Heart left ventricle (tissue), 16 donors: ENCODE measurements around the gene HCN3. TPM values are rescaled to one million over a fixed set of nuclear protein-coding genes. Genes with fewer than 3 reads are reported as not detected.

Experiments
- ATAC-seq, 4 donors: fragments of 200-7000 bp; cut with Tn5 transposase; one replicate each; pipeline ENCODE4 v1.9.1; 2020 to 2022; ENCODE audit warnings: moderate library complexity in 4 of 4, mild to moderate bottlenecking in 3 of 4, moderate number of reproducible peaks in 1 of 4
- DNase-seq, 5 donors: peaks; one replicate each; pipeline ENCODE4 v3.0.0-alpha.2; 2020
- H3K27ac ChIP-seq, 12 donors: fragments of 200-600 bp; sonication (generic) in 4 of 12; one replicate each; pipeline versions ENCODE4 v1.5.0 to v1.8.0; 2016 to 2022; ENCODE audit warnings: mild to moderate bottlenecking in 2 of 12
- H3K27me3 ChIP-seq, 9 donors: fragments of 200-600 bp; sonication (generic) in 2 of 9; one replicate each; pipeline versions ENCODE4 v1.5.1 to v1.8.0; 2016 to 2022; ENCODE audit warnings: mild to moderate bottlenecking in 3 of 9
- H3K36me3 ChIP-seq, 9 donors: fragments of 200-600 bp; sonication (generic) in 2 of 9; one replicate each; pipeline versions ENCODE4 v1.5.0 to v1.8.0; 2018 to 2022; ENCODE audit warnings: mild to moderate bottlenecking in 2 of 9
- H3K4me1 ChIP-seq, 12 donors: fragments of 200-600 bp; sonication (generic) in 4 of 12; one replicate each; pipeline versions ENCODE4 v1.5.0 to v1.8.0; 2016 to 2022; ENCODE audit warnings: mild to moderate bottlenecking in 3 of 12
- H3K4me3 ChIP-seq, 12 donors: fragments of 200-600 bp; sonication (generic) in 4 of 12; one replicate each; pipeline versions ENCODE4 v1.5.0 to v1.8.0; 2017 to 2022; ENCODE audit warnings: mild to moderate bottlenecking in 9 of 12, moderate library complexity in 4 of 12
- H3K9me3 ChIP-seq, 12 donors: fragments of 200-600 bp; sonication (generic) in 4 of 12; one replicate each; pipeline versions ENCODE4 v1.5.0 to v1.8.0; 2016 to 2022; ENCODE audit warnings: mild to moderate bottlenecking in 1 of 12
- CTCF ChIP-seq, 12 donors: fragments of 200-600 bp; sonication (generic) in 4 of 12; IDR thresholded peaks; one replicate each; pipeline versions ENCODE4 v1.5.0 to v1.8.0; 2018 to 2022; ENCODE audit warnings: antibody characterized with exemption in 12 of 12, mild to moderate bottlenecking in 5 of 12
- POLR2A ChIP-seq, 2 donors: fragments of 450-650 bp; IDR thresholded peaks; one replicate each; pipeline ENCODE4 v1.6.1; 2017; ENCODE audit warnings: antibody characterized with exemption in 2 of 2, mild to moderate bottlenecking in 2 of 2, moderate library complexity in 2 of 2
- WGBS, 4 donors: extraction: QIAGEN DNeasy Blood & Tissue Kit in 2 of 4; methylation state at CpG; one replicate each; pipeline versions ENCODE4 v1.1.5 to v1.1.7; 2013 to 2018; 5-methylcytosine and 5-hydroxymethylcytosine counted together
- intact Hi-C, 10 donors: fragments of 100-400 bp; cut with DNase I; formaldehyde crosslinking; loops; one replicate each; pipeline versions ENCODE4 v1.11.1 to v1.14.2; 2022
- polyA plus RNA-seq, 2 donors: library from polyadenylated mRNA; stranded (reverse); fragments of 200-250 nt; gene quantifications; one replicate each; pipeline ENCODE4 v1.2.3, GENCODE V29; 2013
- total RNA-seq, 9 donors: library from RNA; depleted of rRNA in 2 of 9; stranded (reverse); fragments of >200 nt in 2 of 9; fragmentation: NEBNext Ultra II Directional in 3 of 9; extraction: Animal tissue kit (Norgen Biotek cat#: 25700) in 3 of 9; gene quantifications; one replicate each; pipeline versions ENCODE4 v1.1.0 to v1.2.4, GENCODE V29; 2016 to 2023
- donor health status: ischemic (EF 13 %, LVEDD 7.1; RV severe dilation, severe dysfunction).
- donor health status: healthy with polysubstance abuse.
- donor health status: DM: no; HTN: yes; CAD: no.
- donor health status: DM: no; HTN: no; CAD: no.
- donor health status: ischemic (EF 25% LVEDD 6.9; RV normal size, moderate dysfunction).
- donor health status: ischemic (EF 25% LVEDD 5.7; RV mildly dilated, moderate dysfunction).
- donor health status: healthy.
- donor health status: DM: yes; HTN: yes; CAD: no.
- donor health status: ischemic (EF 35%, LVEDD 5.7; RV mildly dilated, moderate dysfunction).
- donor health status: nonischemic (EF 11% LVEDD 7.7; RV severe dilation, severe dysfunction).
- donor health status: DM: yes; HTN: yes; CAD: no.
- donor health status: PGD.
- donor health status: ischemic (EF 29% LVEDD 5.4; RV normal size, mild dysfunction).
- donor health status: nonischemic (EF 23%, LVEDD 6.1; RV moderate dilation, normal function).

Gene HCN3
- total and polyA plus RNA-seq, 11 donors: 0.49 to 1.7 (median 1.2) TPM

- Histone ChIP-seq H3K4me3 (peak within 1 kb of the TSS; percentile 67 to 97 (median 87)), H3K4me1 (peaks cover 5 to 40% (median 32%) of the 10 kb centered on the region in 12 donors), H3K27ac (peak within 1 kb of the TSS; percentile 89 to 99 (median 96)), H3K27me3 (no peaks in the 10 kb centered on the region), H3K36me3 (peaks cover 0 to 39% (median 30%) of the 10 kb centered on the region in 9 donors), H3K9me3 (no peaks in the 10 kb centered on the region)
- intact Hi-C loops: loop anchor here in 3 of 10 donors (2.0 to 10.0 kb wide), 3 partner anchors 53 to 329 kb away; partner anchors contain the start of gene FDPS (in 1 of the 3)
- peak; percentile 79 to 94 (median 92) for ATAC-seq
- peak in 2 of 12 donors; percentile 12 to 16 for TF ChIP-seq CTCF (IDR thresholded peaks at IDR 0.05)
- peak in 1 of 2 donors; percentile 60 for TF ChIP-seq POLR2A (IDR thresholded peaks at IDR 0.05)
- 1 to 3% (median 2%) methylated on average over 45 to 54 of the region's 54 CpGs for WGBS, 4 donors
- peak; percentile 91 to 94 (median 92) for DNase-seq
Observed at GRCh38 chr1:155255243-155256007, 21.8 kb upstream of the HCN3 start, which contains the start of gene ENTREP3. TSS of gene ENTREP3 (minus strand) at chr1:155255483. CDS start at chr1:155254877, 606 bp downstream.

- no peak for TF ChIP-seq POLR2A (IDR thresholded peaks at IDR 0.05)
- no peak for TF ChIP-seq CTCF (IDR thresholded peaks at IDR 0.05)
- H3K27ac ChIP-seq: peak overlapping the region; percentile 89 to 99 (median 96)
- H3K4me3 ChIP-seq: peak overlapping the region in 11 of 12 donors; percentile 67 to 97 (median 90)
- H3K9me3 ChIP-seq: no peaks in the 10 kb centered on the region
- intact Hi-C loops: loop anchor here in 3 of 10 donors (10.0 kb wide), 2 partner anchors 249 to 329 kb away; no protein-coding TSS in a partner anchor
- H3K27me3 ChIP-seq: no peaks in the 10 kb centered on the region
- peaks cover 0 to 40% (median 30%) of the 10 kb centered on the region in 9 donors for H3K36me3 ChIP-seq
- 74 to 84% (median 78%) methylated on average over 17 to 20 of the region's 20 CpGs for WGBS, 4 donors
- peaks cover 5 to 41% (median 30%) of the 10 kb centered on the region in 12 donors for H3K4me1 ChIP-seq
- peak in 1 of 5 donors; percentile 18 for DNase-seq
- ATAC-seq: peak in 1 of 4 donors; percentile 4
Observed at GRCh38 chr1:155256058-155256852, 21.0 kb upstream of the HCN3 start.

- 92 to 98% (median 95%) methylated on average over 5 of the region's 5 CpGs for WGBS, 4 donors
- peaks cover 6 to 33% (median 27%) of the 10 kb centered on the region in 12 donors for H3K4me1 ChIP-seq
- intact Hi-C loops: loop anchor here in 1 of 10 donors (5.0 kb wide), 1 partner anchor 47 kb away; the partner anchor contains the start of gene FDPS
- H3K27ac ChIP-seq: no peak overlapping the region
- peaks cover 0 to 64% (median 55%) of the 10 kb centered on the region in 9 donors for H3K36me3 ChIP-seq
- H3K27me3 ChIP-seq: no peaks in the 10 kb centered on the region
- TF ChIP-seq CTCF (IDR thresholded peaks at IDR 0.05) (no peak), POLR2A (IDR thresholded peaks at IDR 0.05) (no peak)
- no peaks in the 10 kb centered on the region for H3K9me3 ChIP-seq
- no peak overlapping the region for H3K4me3 ChIP-seq
- ATAC-seq (no peak), DNase-seq (no peak)
Observed at GRCh38 chr1:155260276-155260675, 17.0 kb upstream of the HCN3 start.
